Upper lobe of left lung (tissue), 6 donors: Measurements from ENCODE around the gene OPN1MW. TPM values are rescaled to one million over a fixed set of nuclear protein-coding genes. Genes with fewer than 3 reads are reported as not detected.
A peak's percentile ranks its signal among the peaks of the same experiment; 100 is the strongest.
"Not testable (repeated sequence)": the region's sequence is repeated elsewhere in the genome, so short reads cannot be mapped to it uniquely, and the experiment has no call there.

Source experiments
- ATAC-seq, 2 donors: fragments of 200-7000 bp; cut with Tn5 transposase; one replicate each; pipeline ENCODE4 v1.9.1; 2022; ENCODE audit warnings: mild to moderate bottlenecking in 2 of 2, moderate library complexity in 2 of 2; ENCODE audit not compliant: low FRiP score in 2 of 2
- DNase-seq, 2 donors: peaks; one replicate each; pipeline ENCODE4 v3.0.0-alpha.2; 2019 to 2020
- H3K27ac ChIP-seq, 4 donors: fragments of 200-600 bp; sonication (generic); one replicate each; pipeline ENCODE4 v1.5.1; 2016 to 2019
- H3K27me3 ChIP-seq, 4 donors: fragments of 200-600 bp; sonication (generic); one replicate each; pipeline ENCODE4 v1.5.1; 2017 to 2019
- H3K36me3 ChIP-seq, 4 donors: fragments of 200-600 bp; sonication (generic); one replicate each; pipeline ENCODE4 v1.5.1; 2016 to 2019
- H3K4me1 ChIP-seq, 4 donors: fragments of 200-600 bp; sonication (generic); one replicate each; pipeline ENCODE4 v1.5.1; 2018 to 2019
- H3K4me3 ChIP-seq, 4 donors: fragments of 200-600 bp; sonication (generic); one replicate each; pipeline ENCODE4 v1.5.1; 2017 to 2019; ENCODE audit warnings: mild to moderate bottlenecking in 2 of 4, moderate library complexity in 1 of 4
- H3K9me3 ChIP-seq, 4 donors: fragments of 200-600 bp; sonication (generic); one replicate each; pipeline ENCODE4 v1.5.1; 2018 to 2019
- CTCF ChIP-seq, 6 experiments: fragments of 450-650 bp in 4 of 6; fragments of 200-600 bp in 2 of 6; sonication (generic) in 2 of 6; IDR thresholded peaks; one replicate each; pipeline ENCODE4 v1.5.1; 2016 to 2019; ENCODE audit warnings: antibody characterized with exemption in 6 of 6
- EP300 ChIP-seq, 4 donors: sonication (generic); formaldehyde crosslinking; IDR thresholded peaks; one replicate each; pipeline ENCODE4 v1.5.1; 2017; ENCODE audit warnings: antibody characterized with exemption in 4 of 4, control low read depth in 2 of 4
- POLR2A ChIP-seq, 4 donors: fragments of 450-650 bp; IDR thresholded peaks; one replicate each; pipeline ENCODE4 v1.5.1; 2016 to 2017; ENCODE audit warnings: antibody characterized with exemption in 4 of 4, mild to moderate bottlenecking in 2 of 4
- POLR2AphosphoS5 ChIP-seq, 2 donors: sonication (generic); formaldehyde crosslinking; IDR thresholded peaks; one replicate each; pipeline ENCODE4 v1.5.1; 2017; ENCODE audit warnings: antibody characterized with exemption in 2 of 2
- WGBS, 2 donors: methylation state at CpG; one replicate each; pipeline ENCODE4 v1.1.5; 2017 to 2018; 5-methylcytosine and 5-hydroxymethylcytosine counted together
- total RNA-seq, 6 donors: library from RNA; depleted of rRNA in 4 of 6; stranded (reverse); fragments of >200 nt in 4 of 6; gene quantifications; one replicate each; pipeline versions ENCODE4 v1.1.0 to v1.2.1, GENCODE V29; 2016 to 2021
- donor health status: DM: no; HTN: no; CAD: no; lungs with moderate emphysema.
- donor health status: DM: no; HTN: yes; CAD: no; lungs with severe emphysema.

OPN1MW gene
- not detected for total RNA-seq

GRCh38 chrX:154182296-154182695, at the start of gene OPN1MW:
TSS of gene OPN1MW (plus strand) at chrX:154182596. CDS start at chrX:154182678, 82 bp downstream.
- H3K27me3 ChIP-seq, H3K36me3 ChIP-seq, H3K27ac ChIP-seq, ATAC-seq, DNase-seq, H3K4me1 ChIP-seq, H3K9me3 ChIP-seq, H3K4me3 ChIP-seq: not testable (repeated sequence)
- no CpG with 5 or more reads among the region's 14 CpGs for WGBS, 2 donors

GRCh38 chrX:154135458-154136229, 46.8 kb upstream of the OPN1MW start:
- TF ChIP-seq EP300 (IDR thresholded peaks at IDR 0.05) (no peak), CTCF (IDR thresholded peaks at IDR 0.05) (no peak), POLR2AphosphoS5 (IDR thresholded peaks at IDR 0.05) (no peak), POLR2A (IDR thresholded peaks at IDR 0.05) (no peak)
- DNase-seq (no peak), ATAC-seq (no peak)
- Histone ChIP-seq H3K27ac (no peak overlapping the region), H3K27me3 (no peaks in the 10 kb centered on the region), H3K9me3 (no peaks in the 10 kb centered on the region), H3K4me3 (no peak overlapping the region), H3K4me1 (peaks cover 0 to 4% (median 0%) of the 10 kb centered on the region in 4 donors), H3K36me3 (no peaks in the 10 kb centered on the region)
- WGBS, 2 donors: 71 to 78% methylated on average over 7 of the region's 7 CpGs

- H3K36me3 ChIP-seq: no peaks in the 10 kb centered on the region
- peak overlapping the region in 3 of 4 donors; percentile 21 to 45 (median 37) for H3K4me3 ChIP-seq
- H3K4me1 ChIP-seq: peaks cover 0 to 4% (median 0%) of the 10 kb centered on the region in 4 donors
- 0 to 16% methylated on average over 2 to 42 of the region's 44 CpGs for WGBS, 2 donors
- peak overlapping the region in 2 of 4 donors; percentile 10 to 65 for H3K27ac ChIP-seq
- ATAC-seq (peak; percentile 71 to 95), DNase-seq (peak; percentile 74 to 94)
- no peaks in the 10 kb centered on the region for H3K27me3 ChIP-seq
- TF ChIP-seq POLR2AphosphoS5 (IDR thresholded peaks at IDR 0.05) (no peak), CTCF (IDR thresholded peaks at IDR 0.05) (peak; percentile 58 to 83 (median 80))
- no peaks in the 10 kb centered on the region for H3K9me3 ChIP-seq
Measured at GRCh38 chrX:154136627-154137161, 45.7 kb upstream of the OPN1MW start.

GRCh38 chrX:154138857-154139256, 43.5 kb upstream of the OPN1MW start:
- Histone ChIP-seq H3K36me3 (no peaks in the 10 kb centered on the region), H3K4me3 (no peak overlapping the region), H3K27ac (no peak overlapping the region), H3K9me3 (no peaks in the 10 kb centered on the region), H3K27me3 (no peaks in the 10 kb centered on the region), H3K4me1 (peaks cover 0 to 4% (median 0%) of the 10 kb centered on the region in 4 donors)
- DNase-seq: no peak
- WGBS, 2 donors: 82 to 90% methylated on average over 10 of the region's 10 CpGs
- TF ChIP-seq EP300 (IDR thresholded peaks at IDR 0.05): no peak
- TF ChIP-seq CTCF (IDR thresholded peaks at IDR 0.05): no peak
- no peak for TF ChIP-seq POLR2A (IDR thresholded peaks at IDR 0.05)
- no peak for TF ChIP-seq POLR2AphosphoS5 (IDR thresholded peaks at IDR 0.05)
- ATAC-seq: no peak

GRCh38 chrX:154140206-154140605, 42.2 kb upstream of the OPN1MW start:
- ATAC-seq: no peak
- H3K36me3 ChIP-seq: no peaks in the 10 kb centered on the region
- no peak overlapping the region for H3K27ac ChIP-seq
- TF ChIP-seq CTCF (IDR thresholded peaks at IDR 0.05) (no peak), EP300 (IDR thresholded peaks at IDR 0.05) (no peak), POLR2AphosphoS5 (IDR thresholded peaks at IDR 0.05) (no peak), POLR2A (IDR thresholded peaks at IDR 0.05) (no peak)
- no peak overlapping the region for H3K4me3 ChIP-seq
- no peaks in the 10 kb centered on the region for H3K9me3 ChIP-seq
- peaks cover 0 to 4% (median 0%) of the 10 kb centered on the region in 4 donors for H3K4me1 ChIP-seq
- no peaks in the 10 kb centered on the region for H3K27me3 ChIP-seq
- DNase-seq: no peak
- 86 to 90% methylated on average over 4 to 12 of the region's 12 CpGs for WGBS, 2 donors
